Dedifferentiated amniotic fluid mesenchymal stem cell (primary cell): ENCODE results near the gene RASGEF1C.

Experiments used
- DNase-seq: peaks from one replicate; pipeline ENCODE4 v3.0.0-alpha.2; 2016; ENCODE audit errors: extremely low spot score

RASGEF1C gene

GRCh38 chr5:180159756-180160155, 49.3 kb downstream of the RASGEF1C start:
- no peak for DNase-seq

- DNase-seq: no peak
Measured at GRCh38 chr5:180157866-180158265, 51.1 kb downstream of the RASGEF1C start.

- DNase-seq: no peak
Measured at GRCh38 chr5:180156141-180156540, 52.9 kb downstream of the RASGEF1C start.

GRCh38 chr5:180155365-180155926, 53.6 kb downstream of the RASGEF1C start:
- DNase-seq: no peak

- DNase-seq: no peak
Measured at GRCh38 chr5:180154821-180155364, 54.1 kb downstream of the RASGEF1C start.

- DNase-seq: no peak
Measured at GRCh38 chr5:180153991-180154390, 55.0 kb downstream of the RASGEF1C start.

- DNase-seq: no peak
Measured at GRCh38 chr5:180153099-180153498, 55.9 kb downstream of the RASGEF1C start.

GRCh38 chr5:180143656-180144364, 65.2 kb downstream of the RASGEF1C start:
- no peak for DNase-seq

GRCh38 chr5:180142824-180143610, 66.0 kb downstream of the RASGEF1C start:
- DNase-seq: no peak

GRCh38 chr5:180142021-180142765, 66.8 kb downstream of the RASGEF1C start:
- DNase-seq: no peak

- DNase-seq: no peak
Measured at GRCh38 chr5:180141068-180141660, 67.8 kb downstream of the RASGEF1C start.

GRCh38 chr5:180140571-180140970, 68.4 kb downstream of the RASGEF1C start:
- DNase-seq: no peak

GRCh38 chr5:180140079-180140554, 68.9 kb downstream of the RASGEF1C start:
- no peak for DNase-seq

- no peak for DNase-seq
Measured at GRCh38 chr5:180139731-180140055, 69.3 kb downstream of the RASGEF1C start.

- DNase-seq: no peak
Measured at GRCh38 chr5:180138976-180139730, 69.9 kb downstream of the RASGEF1C start.

GRCh38 chr5:180138214-180138975, 70.6 kb downstream of the RASGEF1C start:
- DNase-seq: no peak

- DNase-seq: no peak
Measured at GRCh38 chr5:180137401-180138213, 71.4 kb downstream of the RASGEF1C start.

- no peak for DNase-seq
Measured at GRCh38 chr5:180136630-180137381, 72.2 kb downstream of the RASGEF1C start.
